Measurements from ENCODE around the gene DNALI1. TPM values are rescaled to one million over a fixed set of nuclear protein-coding genes. Genes with fewer than 3 reads are reported as not detected.
"Not testable (repeated sequence)": the region's sequence is repeated elsewhere in the genome, so short reads cannot be mapped to it uniquely, and the experiment has no call there.

Gene DNALI1
- total RNA-seq: 1 to 10 TPM; 4.9 to 7.6 (median 6.5) TPM

- TF ChIP-seq, protein P1, sequence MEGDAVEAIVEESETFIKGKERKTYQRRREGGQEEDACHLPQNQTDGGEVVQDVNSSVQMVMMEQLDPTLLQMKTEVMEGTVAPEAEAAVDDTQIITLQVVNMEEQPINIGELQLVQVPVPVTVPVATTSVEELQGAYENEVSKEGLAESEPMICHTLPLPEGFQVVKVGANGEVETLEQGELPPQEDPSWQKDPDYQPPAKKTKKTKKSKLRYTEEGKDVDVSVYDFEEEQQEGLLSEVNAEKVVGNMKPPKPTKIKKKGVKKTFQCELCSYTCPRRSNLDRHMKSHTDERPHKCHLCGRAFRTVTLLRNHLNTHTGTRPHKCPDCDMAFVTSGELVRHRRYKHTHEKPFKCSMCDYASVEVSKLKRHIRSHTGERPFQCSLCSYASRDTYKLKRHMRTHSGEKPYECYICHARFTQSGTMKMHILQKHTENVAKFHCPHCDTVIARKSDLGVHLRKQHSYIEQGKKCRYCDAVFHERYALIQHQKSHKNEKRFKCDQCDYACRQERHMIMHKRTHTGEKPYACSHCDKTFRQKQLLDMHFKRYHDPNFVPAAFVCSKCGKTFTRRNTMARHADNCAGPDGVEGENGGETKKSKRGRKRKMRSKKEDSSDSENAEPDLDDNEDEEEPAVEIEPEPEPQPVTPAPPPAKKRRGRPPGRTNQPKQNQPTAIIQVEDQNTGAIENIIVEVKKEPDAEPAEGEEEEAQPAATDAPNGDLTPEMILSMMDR (IDR thresholded peaks at IDR 0.05): no peak
- peak; percentile 75 for DNase-seq (ENCODE audit: low spot score)
- peak; percentile 87 for ATAC-seq (ENCODE audit: low FRiP score)
Observed at GRCh38 chr1:37556712-37557196, at the start of gene DNALI1. DNALI1 (plus strand) TSS chr1:37556940; CDS start chr1:37556995, 55 bp downstream.

DNA sequence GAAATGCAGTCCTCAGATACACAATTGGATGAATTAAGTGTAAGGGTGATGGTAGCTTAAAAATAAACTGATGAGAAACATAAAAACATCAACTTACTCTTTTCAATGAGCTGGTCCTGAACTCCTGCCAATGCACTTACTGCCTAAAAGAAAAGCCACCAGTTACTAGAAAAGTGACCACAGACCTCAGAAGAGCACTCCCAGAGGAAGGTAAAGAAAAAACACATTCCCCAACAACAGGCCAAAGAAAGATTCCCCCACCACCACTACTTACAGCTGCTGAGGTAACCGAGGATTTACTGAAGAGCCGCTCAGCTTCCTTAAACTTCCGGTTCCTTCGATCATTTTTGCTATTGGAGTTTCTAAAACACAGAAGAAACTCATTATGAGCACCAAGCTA, 47.6 kb upstream of the DNALI1 start:
- TF ChIP-seq, protein P1 (IDR thresholded peaks at IDR 0.05): no peak
- no peak for ATAC-seq (ENCODE audit: low FRiP score)
- no peak for DNase-seq (ENCODE audit: low spot score)

DNA sequence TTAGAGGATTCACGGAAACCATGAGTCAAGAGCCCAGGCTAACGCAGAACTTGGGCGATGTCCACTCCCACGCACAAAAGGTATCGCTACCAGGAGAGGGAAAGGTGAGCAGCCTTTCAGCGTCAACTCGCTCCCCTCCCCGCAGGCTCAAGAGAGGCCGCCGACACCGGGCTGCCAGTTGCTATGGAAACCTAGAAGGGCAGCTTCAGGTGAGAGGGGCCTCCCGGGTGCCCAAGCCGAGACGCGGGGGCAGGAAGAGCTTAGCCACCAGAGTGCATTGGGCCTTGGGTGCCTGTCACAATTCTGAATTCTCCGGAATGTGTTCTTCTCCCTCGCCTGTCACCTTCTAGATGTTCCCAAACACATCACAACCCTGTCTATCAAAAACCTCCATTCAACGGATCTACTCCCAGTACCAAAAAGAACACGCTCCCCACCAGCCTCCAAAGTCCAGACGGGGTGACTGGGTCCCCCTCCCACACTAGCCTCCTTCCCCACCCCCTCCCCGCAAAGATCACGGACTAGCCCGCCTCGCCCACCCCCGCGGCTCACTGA, 42.9 kb upstream of the DNALI1 start:
- DNase-seq (ENCODE audit: low spot score) (no peak), ATAC-seq (ENCODE audit: low FRiP score) (peak; percentile 50)
- TF ChIP-seq, protein P1 (IDR thresholded peaks at IDR 0.05): no peak

GRCh38 chr1:37514350-37515184, 42.2 kb upstream of the DNALI1 start, which contains the start of gene MEAF6:
MEAF6 (minus strand) TSS chr1:37514766; CDS start chr1:37514746, 20 bp downstream.
- DNase-seq (ENCODE audit: low spot score) (peak; percentile 32), ATAC-seq (ENCODE audit: low FRiP score) (peak; percentile 98)
- TF ChIP-seq, protein P1 (IDR thresholded peaks at IDR 0.05): peak in 2 of 3 donors; percentile 55 to 82

DNA sequence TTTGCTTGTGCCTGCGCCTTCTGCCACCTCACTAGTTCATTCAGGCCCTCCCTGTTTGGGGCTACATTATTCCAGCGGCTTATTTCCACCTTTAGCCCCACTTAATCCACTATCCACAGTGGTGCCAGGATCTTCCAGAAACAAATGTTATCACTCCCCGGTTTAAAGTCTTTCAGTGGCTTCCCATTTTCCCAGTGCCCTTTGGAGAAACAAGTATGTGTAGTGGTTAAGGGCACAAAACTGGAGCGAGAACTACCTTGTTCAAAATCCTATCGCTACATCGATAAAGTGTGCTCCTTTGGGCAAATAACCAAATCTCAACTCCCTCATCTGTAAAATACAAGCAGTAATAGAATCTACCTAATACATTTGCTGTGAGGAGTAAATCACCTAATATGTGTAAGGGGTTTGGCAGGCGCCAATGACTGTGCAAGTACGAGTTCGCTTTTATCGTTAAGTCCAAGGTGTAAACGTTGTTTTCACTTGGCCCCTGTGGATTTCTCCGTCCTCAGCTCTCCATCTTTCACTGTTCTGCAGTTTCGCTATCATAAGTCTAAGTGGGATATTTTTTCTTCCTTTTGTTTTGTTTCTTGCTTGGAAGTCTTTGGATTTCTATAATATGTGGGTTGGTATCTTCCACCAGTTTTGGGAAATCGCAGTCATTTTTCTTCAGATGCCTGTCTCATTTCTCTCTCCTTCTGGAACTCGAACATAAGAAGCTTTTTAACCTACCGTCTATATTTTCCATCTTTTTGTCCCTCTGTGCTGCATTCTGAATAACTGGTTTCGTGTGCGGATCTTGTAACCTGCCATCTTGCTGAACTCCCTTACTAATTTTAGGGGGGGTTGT, 41.3 kb upstream of the DNALI1 start:
- TF ChIP-seq, protein P1 (IDR thresholded peaks at IDR 0.05): no peak
- ATAC-seq (ENCODE audit: low FRiP score) (no peak), DNase-seq (ENCODE audit: low spot score) (no peak)

DNA sequence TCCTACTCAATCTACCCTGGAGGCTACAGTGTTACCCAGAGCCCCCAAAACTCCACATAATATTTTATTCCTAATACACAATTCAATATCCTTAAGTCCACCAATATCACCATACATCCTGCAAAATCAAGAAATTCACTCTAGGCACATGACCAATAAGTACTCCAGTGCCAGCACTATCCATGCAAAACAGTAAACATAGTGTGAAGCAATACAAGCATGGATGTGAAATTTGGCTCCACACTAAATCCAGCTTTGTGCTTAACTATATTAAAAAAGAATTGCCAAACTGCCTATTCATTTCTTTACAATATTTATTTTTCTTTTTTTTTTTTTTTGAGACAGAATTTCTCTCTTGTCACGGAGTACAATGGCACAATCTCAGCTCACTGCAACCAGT, 39.2 kb upstream of the DNALI1 start:
- TF ChIP-seq, protein P1 (IDR thresholded peaks at IDR 0.05): no peak
- DNase-seq (ENCODE audit: low spot score) (no peak), ATAC-seq (ENCODE audit: low FRiP score) (no peak)

DNA sequence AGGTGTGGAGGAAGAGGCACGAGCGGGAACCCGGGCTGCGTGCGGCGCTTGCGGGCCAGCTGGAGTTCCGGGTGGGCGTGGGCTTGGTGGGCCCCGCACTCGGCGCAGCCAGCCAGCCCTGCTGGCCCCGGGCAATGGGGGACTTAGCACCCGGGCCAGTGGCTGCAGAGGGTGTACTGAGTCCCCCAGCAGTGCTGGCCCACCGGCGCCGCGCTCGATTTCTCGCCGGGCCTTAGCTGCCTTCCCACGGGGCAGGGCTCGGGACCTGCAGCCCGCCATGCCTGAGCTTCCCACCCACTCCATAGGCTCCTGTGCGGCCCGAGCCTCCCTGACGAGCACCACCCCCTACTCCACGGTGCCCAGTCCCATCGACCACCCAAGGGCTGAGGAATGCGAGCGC, 38.5 kb upstream of the DNALI1 start:
- DNase-seq (ENCODE audit: low spot score); ATAC-seq (ENCODE audit: low FRiP score): not testable (repeated sequence)

- not testable (repeated sequence) for DNase-seq (ENCODE audit: low spot score); ATAC-seq (ENCODE audit: low FRiP score)
Observed at GRCh38 chr1:37518929-37519328, 37.8 kb upstream of the DNALI1 start.

Measured in omental fat pad (tissue), 4 donors.